ENCODE data around the gene PCSK4. TPM values are rescaled to one million over a fixed set of nuclear protein-coding genes. Genes with fewer than 3 reads are reported as not detected.
"Not testable (repeated sequence)": the region's sequence is repeated elsewhere in the genome, so short reads cannot be mapped to it uniquely, and the experiment has no call there.

The PCSK4 gene
- polyA plus RNA-seq, 6 donors from 2014 or later: 0.09 TPM; not detected in 5

DNA sequence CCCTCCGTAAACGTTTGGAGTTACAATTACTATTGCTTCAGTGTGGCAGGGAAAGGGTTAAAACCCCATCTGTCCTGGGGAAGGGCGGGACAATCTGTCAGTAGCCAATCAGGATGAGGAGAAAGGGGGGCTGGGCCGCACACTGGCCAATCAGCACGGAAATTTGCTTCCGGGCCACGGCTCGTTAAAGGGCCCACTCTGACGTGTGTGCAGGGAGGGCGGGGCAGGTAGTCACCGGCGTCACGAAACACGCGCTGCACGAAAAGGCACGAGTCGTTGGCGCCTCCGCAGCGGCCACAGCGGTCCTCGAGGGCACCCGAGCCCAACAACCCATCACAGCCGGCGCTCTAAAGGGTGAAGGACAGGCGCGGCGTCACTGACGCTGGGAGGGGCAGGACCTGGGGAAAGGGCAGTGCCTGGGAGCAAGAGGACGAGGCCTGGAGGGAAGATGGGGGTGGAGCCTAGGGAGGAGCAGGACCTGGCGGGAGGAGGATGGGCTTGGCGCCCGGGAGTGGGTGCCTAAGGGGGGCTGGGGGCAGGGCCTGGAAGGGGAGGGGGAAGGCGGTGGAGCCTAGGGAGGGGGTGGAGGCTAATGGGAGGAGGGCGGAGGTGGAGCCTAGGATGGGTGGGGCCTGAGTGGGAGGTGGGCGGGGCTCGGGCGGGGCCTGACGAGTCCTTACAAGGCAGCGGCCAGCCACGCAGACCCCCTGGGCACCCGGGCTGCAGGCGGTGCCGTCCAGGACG lies 17.8 kb upstream of the PCSK4 start:
- Mint-ChIP-seq H3K27ac (peak overlapping the region; percentile 82 to 98 (median 94)), H3K9me3 (peaks cover 0 to 18% (median 9%) of the 10 kb centered on the region in 7 donors), H3K4me3 (peak overlapping the region; percentile 66 to 91 (median 86)), H3K36me3 (peaks cover 0 to 7% of the 10 kb centered on the region in 2 donors), H3K27me3 (peaks cover 31 to 89% (median 47%) of the 10 kb centered on the region in 3 donors), H3K4me1 (peaks cover 10 to 24% (median 16%) of the 10 kb centered on the region in 3 donors)
- ATAC-seq (ENCODE audit: low read depth in 2 of 2) (peak; percentile 89 to 92), DNase-seq (peak; percentile 84)

DNA sequence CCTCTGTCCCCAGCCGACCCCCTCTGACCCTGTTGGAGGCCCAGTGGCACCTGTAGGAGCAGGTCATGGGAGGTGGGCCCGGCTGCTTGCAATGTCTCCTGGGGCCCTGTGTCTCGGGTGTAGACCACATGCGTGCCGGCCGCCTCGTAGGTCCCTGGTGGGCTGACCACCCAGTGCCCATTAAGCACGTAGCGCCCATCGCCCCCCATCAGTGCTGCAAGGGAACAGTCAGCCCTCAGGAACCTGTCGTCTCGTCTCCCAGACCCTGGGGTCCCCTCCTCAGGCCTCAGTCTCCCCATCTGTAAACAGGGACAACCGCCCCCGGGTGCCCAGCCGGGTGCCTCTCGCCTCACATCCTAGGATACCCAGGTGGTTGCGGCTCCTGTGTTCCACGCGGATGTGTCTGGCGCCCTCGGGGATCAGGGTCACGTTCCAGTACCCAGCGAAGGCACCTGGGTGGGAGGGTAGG lies 17.1 kb upstream of the PCSK4 start:
- H3K27ac Mint-ChIP-seq: peak overlapping the region; percentile 82 to 98 (median 94)
- peaks cover 0 to 7% of the 10 kb centered on the region in 2 donors for H3K36me3 Mint-ChIP-seq
- ATAC-seq (ENCODE audit: low read depth in 2 of 2) (no peak), DNase-seq (no peak)
- H3K4me3 Mint-ChIP-seq: peak overlapping the region in 6 of 8 donors; percentile 66 to 91 (median 82)
- H3K9me3 Mint-ChIP-seq: peaks cover 0 to 18% (median 9%) of the 10 kb centered on the region in 7 donors
- H3K4me1 Mint-ChIP-seq: peaks cover 10 to 22% (median 16%) of the 10 kb centered on the region in 3 donors
- peaks cover 31 to 89% (median 47%) of the 10 kb centered on the region in 3 donors for H3K27me3 Mint-ChIP-seq

DNA sequence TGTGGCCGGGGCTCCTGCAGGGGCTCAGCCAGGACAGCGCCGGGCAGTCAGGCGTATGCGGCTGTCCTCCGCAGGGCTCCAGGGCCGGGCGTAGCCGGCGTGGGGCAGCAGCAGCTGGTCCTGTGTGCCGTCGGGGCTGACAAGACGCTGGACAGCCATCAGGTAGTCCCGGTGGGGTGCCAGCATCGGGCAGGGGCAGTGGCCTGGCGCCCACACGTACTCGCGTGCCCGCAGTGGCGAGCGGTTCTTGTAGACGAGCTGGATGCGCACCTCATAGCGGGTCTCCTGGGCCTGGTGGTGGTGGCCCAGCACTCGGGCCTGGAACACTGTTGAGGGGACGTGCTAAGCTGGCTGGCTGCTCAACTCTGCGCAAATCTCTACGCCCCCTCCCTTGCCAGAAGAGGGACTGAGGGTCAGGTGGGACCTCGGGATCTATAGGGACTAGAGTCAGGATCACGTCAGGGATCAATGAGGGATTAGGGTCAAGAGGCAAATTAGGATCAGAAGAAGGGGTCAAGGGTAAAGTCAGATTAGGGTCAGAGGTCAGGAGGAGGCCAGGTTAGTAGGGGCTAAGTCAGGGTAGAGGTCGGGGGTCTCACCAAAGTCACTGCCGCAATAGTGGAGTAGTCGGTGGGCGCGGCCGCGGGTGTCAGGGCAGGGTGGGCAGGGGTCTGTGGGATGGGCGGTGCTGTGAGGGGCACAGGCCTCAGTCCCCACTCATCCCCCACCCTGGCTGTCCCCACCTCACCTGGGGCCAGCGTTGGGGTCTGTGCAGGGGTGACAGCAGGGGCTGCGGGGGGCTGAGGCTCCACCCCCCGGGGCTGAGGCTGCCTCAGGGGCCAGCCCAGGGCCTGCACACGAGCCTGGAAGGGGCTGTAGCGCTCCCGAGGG lies 16.1 kb upstream of the PCSK4 start:
- Mint-ChIP-seq H3K4me1 (peaks cover 10 to 22% (median 16%) of the 10 kb centered on the region in 3 donors), H3K27ac (peak overlapping the region in 3 of 6 donors; percentile 59 to 78 (median 73)), H3K27me3 (peaks cover 30 to 83% (median 39%) of the 10 kb centered on the region in 3 donors), H3K4me3 (peak overlapping the region in 3 of 8 donors; percentile 10 to 22 (median 14)), H3K9me3 (peaks cover 0 to 18% (median 9%) of the 10 kb centered on the region in 7 donors), H3K36me3 (peaks cover 0 to 7% of the 10 kb centered on the region in 2 donors)
- ATAC-seq (ENCODE audit: low read depth in 2 of 2) (no peak), DNase-seq (no peak)

DNA sequence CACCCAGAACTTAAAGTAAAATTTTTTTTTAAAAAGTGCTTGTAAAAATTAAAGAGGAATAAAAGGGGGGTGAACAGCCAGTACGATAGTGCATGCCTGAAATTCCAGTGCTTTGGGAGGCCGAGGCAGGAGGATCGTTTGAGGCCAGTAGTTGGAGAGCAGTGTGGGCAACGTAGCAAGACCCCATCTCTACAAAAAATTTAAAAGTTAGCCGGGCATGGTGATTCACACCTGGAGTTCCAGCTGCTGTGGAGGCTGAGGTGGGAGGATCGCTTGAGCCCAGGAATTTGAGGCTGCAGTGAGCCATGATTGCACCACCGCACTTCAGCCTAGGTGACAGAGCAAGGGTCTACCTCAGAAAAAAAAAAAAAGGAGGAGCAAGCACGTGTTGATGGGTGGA lies 14.9 kb upstream of the PCSK4 start:
- DNase-seq (no peak), ATAC-seq (ENCODE audit: low read depth in 2 of 2) (no peak)
- Mint-ChIP-seq H3K27me3 (peaks cover 23 to 75% (median 27%) of the 10 kb centered on the region in 3 donors), H3K9me3 (peaks cover 0 to 17% (median 9%) of the 10 kb centered on the region in 7 donors), H3K4me1 (peaks cover 10 to 24% (median 14%) of the 10 kb centered on the region in 3 donors), H3K36me3 (peaks cover 0 to 7% of the 10 kb centered on the region in 2 donors), H3K27ac (peak overlapping the region in 2 of 6 donors; percentile 20 to 58), H3K4me3 (no peak overlapping the region)

DNA sequence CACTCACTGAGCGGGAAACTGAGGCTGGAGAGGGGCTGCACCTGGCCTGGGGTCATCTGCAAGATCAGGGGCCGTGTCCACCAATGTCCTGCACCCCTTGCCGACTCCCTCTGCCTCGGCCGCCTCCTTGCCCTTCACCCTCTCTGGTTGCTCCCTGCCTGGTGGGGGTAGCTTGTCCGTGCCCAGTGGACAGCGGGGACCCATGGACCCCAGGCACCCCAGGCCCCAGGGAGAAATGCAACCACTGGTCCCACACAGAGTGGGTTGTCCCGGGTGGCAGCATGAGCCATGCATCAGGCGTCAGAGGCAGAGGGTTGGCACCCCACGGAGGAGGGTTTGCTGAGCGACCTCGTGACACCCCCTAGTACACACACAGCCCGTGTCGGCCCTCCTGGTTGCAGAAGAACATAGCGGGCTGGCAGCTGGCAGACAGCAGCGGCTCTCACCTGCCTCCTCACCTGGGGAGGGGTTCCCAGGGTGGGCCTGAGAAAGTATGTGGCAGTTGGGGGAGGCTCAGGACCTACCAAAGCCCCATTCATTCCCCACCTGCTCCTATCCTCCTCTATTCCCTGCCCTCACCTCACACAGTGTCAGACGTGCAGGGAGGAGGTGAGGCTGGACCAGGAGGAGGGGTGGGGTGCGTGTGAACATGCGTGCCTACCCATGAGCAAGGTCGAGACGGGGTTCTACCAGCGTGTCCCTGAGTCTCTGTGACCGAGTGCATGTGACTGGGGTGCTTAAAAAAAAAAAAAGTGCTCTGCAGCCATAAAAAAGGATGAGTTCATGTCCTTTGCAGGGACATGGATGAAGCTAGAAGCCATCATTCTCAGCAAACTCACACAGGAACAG lies 14.0 kb upstream of the PCSK4 start:
- DNase-seq (no peak), ATAC-seq (ENCODE audit: low read depth in 2 of 2) (no peak)
- peaks cover 18 to 67% (median 22%) of the 10 kb centered on the region in 3 donors for H3K27me3 Mint-ChIP-seq
- peaks cover 10 to 24% (median 11%) of the 10 kb centered on the region in 3 donors for H3K4me1 Mint-ChIP-seq
- peak overlapping the region in 1 of 6 donors; percentile 30 for H3K27ac Mint-ChIP-seq
- peaks cover 0 to 15% (median 9%) of the 10 kb centered on the region in 7 donors for H3K9me3 Mint-ChIP-seq
- H3K4me3 Mint-ChIP-seq: peak overlapping the region in 2 of 8 donors; percentile 36 to 63
- H3K36me3 Mint-ChIP-seq: peaks cover 0 to 7% of the 10 kb centered on the region in 2 donors

DNA sequence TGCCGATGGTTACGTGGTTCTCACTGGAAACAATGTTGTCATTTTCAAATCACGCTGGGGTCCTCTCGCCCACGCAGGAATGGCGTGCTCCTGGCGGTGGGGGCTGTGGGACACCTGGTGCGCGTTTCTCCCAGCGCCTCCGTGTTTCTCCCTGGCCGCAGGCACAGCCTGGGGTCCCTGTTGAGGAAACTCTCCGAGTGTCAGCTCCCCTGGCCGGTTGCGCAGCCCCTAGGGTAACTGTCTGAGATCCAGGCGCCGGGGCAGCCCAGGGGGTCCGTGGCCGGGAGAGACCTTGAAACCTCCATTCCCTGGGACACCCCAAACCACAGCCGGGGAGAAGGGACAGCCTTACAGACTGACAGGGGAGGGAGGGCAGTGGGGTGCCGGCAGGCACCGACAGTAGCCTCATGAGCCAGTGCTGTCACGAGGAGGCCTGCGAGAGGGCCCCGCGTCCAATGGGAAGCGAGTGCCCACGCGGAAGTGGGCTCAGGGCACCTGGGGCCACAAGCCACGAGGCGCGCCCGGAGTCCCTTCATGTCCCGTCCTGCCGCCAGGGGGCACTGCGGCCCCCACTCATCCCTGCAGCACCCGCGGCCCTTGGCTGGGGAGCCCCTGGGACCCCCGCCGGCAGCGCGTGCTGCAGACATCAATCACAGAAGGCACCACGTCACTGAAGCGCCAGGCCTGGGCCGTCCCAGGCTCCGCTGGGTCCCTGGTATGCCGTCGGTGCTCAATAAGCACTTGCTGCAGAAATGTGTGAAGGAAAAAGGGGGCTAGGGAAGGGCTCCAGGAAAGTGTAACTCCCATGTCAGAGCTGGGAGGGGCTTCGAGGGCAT lies 13.2 kb upstream of the PCSK4 start:
- peak; percentile 11 to 22 for ATAC-seq (ENCODE audit: low read depth in 2 of 2)
- Mint-ChIP-seq H3K4me1 (peaks cover 10 to 22% (median 11%) of the 10 kb centered on the region in 3 donors), H3K27ac (peak overlapping the region in 1 of 6 donors; percentile 60), H3K36me3 (peaks cover 0 to 7% of the 10 kb centered on the region in 2 donors), H3K9me3 (peaks cover 0 to 15% (median 4%) of the 10 kb centered on the region in 7 donors), H3K27me3 (peaks cover 18 to 59% (median 22%) of the 10 kb centered on the region in 3 donors), H3K4me3 (peak overlapping the region in 1 of 8 donors; percentile 63)
- peak; percentile 32 for DNase-seq

DNA sequence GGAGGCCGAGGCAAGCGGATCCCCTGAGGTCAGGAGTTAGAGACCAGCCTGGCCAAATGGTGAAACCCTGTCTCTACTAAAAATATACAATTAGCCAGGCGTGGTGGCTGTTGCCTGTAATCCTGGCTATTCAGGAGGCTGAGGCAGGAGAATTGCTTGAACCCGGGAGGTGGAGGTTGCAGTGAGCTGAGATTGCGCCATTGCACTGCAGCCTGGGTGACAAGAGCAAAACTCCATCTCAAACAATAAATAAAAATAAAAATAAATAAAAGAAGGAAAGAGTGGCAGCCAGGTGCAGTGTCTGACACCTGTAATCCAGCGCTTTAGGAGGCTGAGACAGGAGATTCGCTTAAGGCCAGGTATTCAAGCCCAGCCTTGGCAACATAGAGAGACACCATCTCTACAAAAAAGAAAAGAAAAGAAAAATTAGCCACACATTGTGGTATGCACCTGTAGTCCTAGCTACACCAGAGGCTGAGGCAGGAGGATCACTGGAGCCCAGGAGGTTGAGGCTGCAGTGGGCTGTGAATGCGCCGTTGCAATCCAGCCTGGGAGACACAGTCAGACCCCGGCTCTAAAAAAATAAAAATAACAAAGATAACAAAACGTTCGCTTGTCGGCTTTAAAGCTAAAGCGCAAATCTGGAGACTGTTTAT lies 12.4 kb upstream of the PCSK4 start:
- peak overlapping the region in 1 of 8 donors; percentile 36 for H3K4me3 Mint-ChIP-seq

DNA sequence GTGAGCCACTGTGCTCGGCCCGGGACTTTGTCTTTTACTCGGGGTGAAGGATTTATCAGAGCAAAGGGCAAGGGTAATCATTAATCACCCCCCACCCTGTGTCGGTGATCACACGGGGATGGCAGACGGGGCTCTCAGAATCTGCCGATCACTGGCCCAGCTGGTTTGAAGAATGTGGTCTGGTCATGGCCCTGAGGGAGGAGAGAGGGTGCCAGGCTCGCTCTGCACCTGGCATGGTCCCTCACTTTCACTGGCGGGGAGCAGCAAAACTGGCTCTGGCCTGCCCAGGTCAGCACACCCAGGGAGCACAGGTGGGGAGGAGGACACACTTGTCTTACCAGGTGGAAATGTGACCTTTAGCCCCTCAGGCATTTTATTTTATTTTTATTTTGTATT lies 11.0 kb upstream of the PCSK4 start:
- no peak overlapping the region for H3K27ac Mint-ChIP-seq
- H3K4me3 Mint-ChIP-seq: no peak overlapping the region
- H3K36me3 Mint-ChIP-seq: no peaks in the 10 kb centered on the region
- H3K4me1 Mint-ChIP-seq: peaks cover 0 to 11% (median 5%) of the 10 kb centered on the region in 3 donors
- DNase-seq (no peak), ATAC-seq (ENCODE audit: low read depth in 2 of 2) (no peak)
- peaks cover 10 to 57% (median 17%) of the 10 kb centered on the region in 3 donors for H3K27me3 Mint-ChIP-seq
- peaks cover 0 to 10% (median 2%) of the 10 kb centered on the region in 7 donors for H3K9me3 Mint-ChIP-seq

More for the DNA sequence above, 12.4 kb upstream of the PCSK4 start:
- Mint-ChIP-seq H3K9me3 (peaks cover 0 to 11% (median 2%) of the 10 kb centered on the region in 7 donors), H3K27me3 (peaks cover 14 to 57% (median 16%) of the 10 kb centered on the region in 3 donors), H3K4me1 (peaks cover 5 to 18% (median 6%) of the 10 kb centered on the region in 3 donors), H3K36me3 (peaks cover 0 to 2% of the 10 kb centered on the region in 2 donors), H3K27ac (no peak overlapping the region)
- DNase-seq: no peak
- ATAC-seq (ENCODE audit: low read depth in 2 of 2): no peak

DNA sequence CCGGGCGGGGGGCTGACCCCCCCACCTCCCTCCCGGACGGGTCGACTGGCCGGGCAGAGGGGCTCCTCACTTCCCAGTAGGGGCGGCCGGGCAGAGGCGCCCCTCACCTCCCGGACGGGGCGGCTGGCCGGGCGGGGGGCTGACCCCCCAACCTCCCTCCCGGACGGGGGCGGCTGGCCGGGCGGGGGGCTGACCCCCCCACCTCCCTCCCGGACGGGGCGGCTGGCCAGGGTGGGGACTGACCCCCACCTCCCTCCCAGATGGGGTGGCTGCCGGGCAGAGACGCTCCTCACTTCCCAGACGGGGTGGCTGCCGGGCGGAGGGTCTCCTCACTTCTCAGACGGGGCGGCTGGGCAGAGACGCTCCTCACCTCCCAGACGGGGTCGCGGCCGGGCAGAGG lies 9.1 kb upstream of the PCSK4 start:
- H3K27me3 Mint-ChIP-seq: peaks cover 0 to 41% (median 5%) of the 10 kb centered on the region in 3 donors
- H3K9me3 Mint-ChIP-seq; ATAC-seq (ENCODE audit: low read depth in 2 of 2); H3K36me3 Mint-ChIP-seq; DNase-seq; H3K27ac Mint-ChIP-seq; H3K4me1 Mint-ChIP-seq; H3K4me3 Mint-ChIP-seq: not testable (repeated sequence)

DNA sequence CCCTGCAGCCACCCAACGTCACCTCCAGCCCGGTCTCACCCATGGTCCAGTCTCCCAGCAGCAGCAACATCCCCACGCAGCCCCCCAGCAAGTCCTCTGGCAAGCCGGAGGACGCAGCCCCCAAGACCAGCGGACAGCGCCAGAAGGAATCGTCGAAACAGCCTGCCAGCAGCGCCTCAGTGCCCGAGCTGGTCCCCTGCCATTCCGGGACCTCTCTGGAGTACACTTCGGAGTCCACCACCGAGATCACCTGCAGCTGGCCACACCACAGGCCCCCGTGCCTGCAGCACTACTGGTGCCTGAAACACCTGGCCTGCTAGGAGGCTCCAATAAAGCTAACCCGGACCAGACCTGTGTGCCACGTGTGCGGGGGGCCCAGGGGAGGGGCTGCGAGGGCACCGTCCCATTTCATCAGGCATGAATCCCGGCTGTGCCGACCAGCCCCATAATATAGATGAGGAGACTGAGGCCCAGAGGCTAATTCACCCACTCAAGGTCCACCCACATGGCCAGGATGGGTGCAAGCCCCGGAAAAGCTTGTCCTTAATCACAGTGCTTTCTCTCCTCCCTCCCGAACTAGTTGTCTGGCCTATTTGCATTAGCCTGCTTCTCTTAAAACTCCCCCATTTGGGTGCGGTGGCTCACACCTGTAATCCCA lies 7.6 kb upstream of the PCSK4 start:
- Mint-ChIP-seq H3K36me3 (no peaks in the 10 kb centered on the region), H3K27me3 (peaks cover 0 to 30% (median 4%) of the 10 kb centered on the region in 3 donors), H3K9me3 (peaks cover 0 to 2% (median 0%) of the 10 kb centered on the region in 7 donors), H3K27ac (no peak overlapping the region), H3K4me1 (peaks cover 0 to 4% (median 3%) of the 10 kb centered on the region in 3 donors), H3K4me3 (no peak overlapping the region)
- DNase-seq (no peak), ATAC-seq (ENCODE audit: low read depth in 2 of 2) (no peak)
